Endodermal cell (in vitro differentiated cells): ENCODE measurements around the gene EID2. TPM values are rescaled to one million over a fixed set of nuclear protein-coding genes. Genes with fewer than 3 reads are reported as not detected.

Experiments
- DNase-seq: peaks from one replicate; pipeline ENCODE4 v3.0.0-alpha.2; 2017
- H3K27ac ChIP-seq: 2 replicates; pipeline ENCODE4 v1.5.1; 2013; ENCODE audit warnings: mild to moderate bottlenecking, low read depth, low read length, moderate library complexity
- H3K27me3 ChIP-seq: 2 replicates; pipeline ENCODE4 v1.6.1; 2013; ENCODE audit warnings: mild to moderate bottlenecking, low read length, moderate library complexity; ENCODE audit not compliant: insufficient read depth, control insufficient read depth, poor library complexity, severe bottlenecking
- H3K36me3 ChIP-seq: 2 replicates; pipeline ENCODE4 v1.7.0; 2013; ENCODE audit warnings: mild to moderate bottlenecking, low read length, moderate library complexity; ENCODE audit not compliant: control insufficient read depth, insufficient read depth
- H3K4me1 ChIP-seq: one replicate; pipeline ENCODE4 v1.7.0; 2013; ENCODE audit warnings: low read length; ENCODE audit not compliant: control insufficient read depth, insufficient read depth
- H3K4me3 ChIP-seq: 2 replicates; pipeline ENCODE4 v1.5.1; 2013; ENCODE audit warnings: mild to moderate bottlenecking, low read length, moderate library complexity
- H3K9ac ChIP-seq: 2 replicates; pipeline ENCODE4 v1.6.1; 2013; ENCODE audit warnings: mild to moderate bottlenecking, low read length, moderate library complexity; ENCODE audit not compliant: poor library complexity, severe bottlenecking; ENCODE audit errors: extremely low read depth
- H3K9me3 ChIP-seq: 2 replicates; pipeline ENCODE4 v1.6.1; 2013; ENCODE audit warnings: mild to moderate bottlenecking, low read length, moderate library complexity; ENCODE audit not compliant: control insufficient read depth
- H3K27ac Mint-ChIP-seq: 2 replicates; pipeline ENCODE4 v1.8.0; 2020; ENCODE audit warnings: mixed read lengths
- H3K27me3 Mint-ChIP-seq: 2 replicates; pipeline ENCODE4 v1.8.0; 2021; ENCODE audit warnings: mild to moderate bottlenecking, mixed read lengths; ENCODE audit not compliant: insufficient read depth
- H3K36me3 Mint-ChIP-seq: 2 replicates; pipeline ENCODE4 v1.8.0; 2020; ENCODE audit warnings: low read depth, mixed read lengths
- H3K4me1 Mint-ChIP-seq: 2 replicates; pipeline ENCODE4 v1.8.0; 2020; ENCODE audit warnings: mixed read lengths
- H3K4me3 Mint-ChIP-seq: 2 replicates; pipeline ENCODE4 v1.8.0; 2020; ENCODE audit warnings: mild to moderate bottlenecking, moderate library complexity, mixed read lengths
- H3K9me3 Mint-ChIP-seq: 2 replicates; pipeline ENCODE4 v1.8.0; 2020; ENCODE audit warnings: mild to moderate bottlenecking, mixed read lengths
- CTCF ChIP-seq: fragments of 200-600 bp; sonication (generic); conservative IDR thresholded peaks from 2 replicates; pipeline ENCODE4 v1.5.0; 2021; ENCODE audit warnings: antibody characterized with exemption, mild to moderate bottlenecking
- WGBS, 2 experiments: methylation state at CpG; one replicate each; pipeline versions ENCODE4 v1.1.5 to v1.1.7; 2013; ENCODE audit warnings: missing lambda C conversion rate in 2 of 2, mixed read lengths in 1 of 2; ENCODE audit not compliant: insufficient coverage in 1 of 2, insufficient read length in 1 of 2; 5-methylcytosine and 5-hydroxymethylcytosine counted together
- total RNA-seq, 2 donors: library from RNA; stranded (reverse); fragmentation: NEBNext Ultra II Directional in 1 of 2; extraction: Animal tissue kit (Norgen Biotek cat#: 25700) in 1 of 2; gene quantifications; 2 replicates in 1 of 2; 3 replicates in 1 of 2; pipeline ENCODE4 v1.2.1, GENCODE V29; 2021

The EID2 gene
- total RNA-seq, 2 donors from 2014 or later: 24.0 to 29.7 TPM

- Mint-ChIP-seq H3K36me3 (no peaks in the 10 kb centered on the region), H3K27me3 (peaks cover 7% of the 10 kb centered on the region), H3K4me3 (no peak overlapping the region), H3K9me3 (no peaks in the 10 kb centered on the region), H3K4me1 (no peaks in the 10 kb centered on the region), H3K27ac (no peak overlapping the region)
- Histone ChIP-seq H3K27me3 (peaks cover 25% of the 10 kb centered on the region), H3K27ac (no peak overlapping the region), H3K9ac (no peak overlapping the region), H3K4me3 (no peak overlapping the region), H3K36me3 (no peaks in the 10 kb centered on the region), H3K9me3 (no peaks in the 10 kb centered on the region), H3K4me1 (no peaks in the 10 kb centered on the region)
- no peak for DNase-seq
- WGBS, 2 experiments: 29 to 84% methylated on average over 1 to 6 of the region's 6 CpGs
- no peak for TF ChIP-seq CTCF
These were observed 18.7 kb upstream of the EID2 start for GRCh38 chr19:39558624-39559117.

GRCh38 chr19:39557811-39558623 lies 18.1 kb upstream of the EID2 start:
- no peaks in the 10 kb centered on the region for H3K4me1 ChIP-seq
- 89 to 96% methylated on average over 4 to 5 of the region's 5 CpGs for WGBS, 2 experiments
- Mint-ChIP-seq H3K4me1 (no peaks in the 10 kb centered on the region), H3K9me3 (no peaks in the 10 kb centered on the region), H3K27ac (no peak overlapping the region), H3K4me3 (no peak overlapping the region), H3K36me3 (no peaks in the 10 kb centered on the region), H3K27me3 (peaks cover 7% of the 10 kb centered on the region)
- H3K36me3 ChIP-seq: no peaks in the 10 kb centered on the region
- TF ChIP-seq CTCF: no peak
- H3K9me3 ChIP-seq: no peaks in the 10 kb centered on the region
- DNase-seq: no peak
- peaks cover 27% of the 10 kb centered on the region for H3K27me3 ChIP-seq
- no peak overlapping the region for H3K27ac ChIP-seq
- no peak overlapping the region for H3K9ac ChIP-seq
- no peak overlapping the region for H3K4me3 ChIP-seq

- peaks cover 9% of the 10 kb centered on the region for H3K27me3 Mint-ChIP-seq
- H3K36me3 Mint-ChIP-seq: no peaks in the 10 kb centered on the region
- TF ChIP-seq CTCF: no peak
- Histone ChIP-seq H3K27me3 (peaks cover 23% of the 10 kb centered on the region), H3K9me3 (no peaks in the 10 kb centered on the region), H3K4me3 (no peak overlapping the region), H3K27ac (no peak overlapping the region), H3K36me3 (no peaks in the 10 kb centered on the region), H3K9ac (no peak overlapping the region), H3K4me1 (no peaks in the 10 kb centered on the region)
- H3K4me1 Mint-ChIP-seq: no peaks in the 10 kb centered on the region
- no peak overlapping the region for H3K27ac Mint-ChIP-seq
- no peak overlapping the region for H3K4me3 Mint-ChIP-seq
- DNase-seq: no peak
- WGBS, 2 experiments: 63 to 72% methylated on average over 1 of the region's 1 CpG
- no peaks in the 10 kb centered on the region for H3K9me3 Mint-ChIP-seq
These were observed 15.9 kb upstream of the EID2 start for GRCh38 chr19:39555883-39556282.
